Stimulated activated CD8-positive, alpha-beta memory T cell treated with anti-CD3 and anti-CD28 coated beads, Interleukin-12 subunit alpha, Interleukin-12 subunit beta, amount 100 ng/mL, for 24 hours (primary cell): ENCODE results near the gene PTP4A1.
"Not testable (repeated sequence)": the region's sequence is repeated elsewhere in the genome, so short reads cannot be mapped to it uniquely, and the experiment has no call there.

ENCODE experiments used
- DNase-seq: peaks from one replicate; pipeline ENCODE4 v3.0.0-alpha.2; 2020; ENCODE audit errors: extremely low read depth

Gene PTP4A1

DNA sequence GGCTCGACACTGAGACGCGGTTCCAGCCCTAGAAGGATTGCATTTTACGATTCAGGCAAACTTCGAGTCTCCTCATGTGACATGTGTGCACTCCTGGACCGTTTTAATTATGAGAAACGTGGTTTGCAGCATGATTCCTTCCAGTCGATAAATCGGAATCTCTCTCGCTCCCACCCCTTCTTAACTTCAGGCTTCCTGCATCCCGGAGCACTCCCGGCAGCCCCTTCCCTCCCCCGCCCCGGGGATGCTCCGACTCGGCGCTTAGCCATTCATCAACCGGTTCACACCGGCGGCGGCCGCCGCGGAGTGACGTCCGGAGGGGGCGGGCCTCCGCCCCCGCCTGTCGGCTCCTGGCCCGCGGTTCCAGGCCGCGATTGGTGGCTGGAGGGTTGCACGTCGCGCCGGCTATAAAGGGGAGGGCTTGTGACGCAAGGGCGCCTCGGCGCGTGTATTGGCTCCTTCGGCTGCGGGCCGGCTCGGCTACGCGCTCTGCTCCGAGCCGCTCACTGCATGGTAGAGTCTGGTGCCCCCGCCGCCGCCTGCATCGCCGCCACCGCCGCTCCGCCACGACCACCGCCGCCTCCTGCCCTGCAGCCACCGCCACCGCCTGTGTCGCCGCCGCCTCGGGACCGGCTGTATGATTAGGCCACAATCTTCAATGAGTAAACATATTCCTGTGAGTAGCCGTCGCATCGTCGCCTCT lies at the start of gene PTP4A1, which contains the start of gene LOC128125822:
TSS of gene PTP4A1 (plus strand) at position 437 of the 703 bp plus-strand sequence. CDS start 4,401 bp downstream, outside the sequence.
TSS of gene LOC128125822 (plus strand) at position 437 of the 703 bp plus-strand sequence.
- DNase-seq: peak; percentile 90

DNA sequence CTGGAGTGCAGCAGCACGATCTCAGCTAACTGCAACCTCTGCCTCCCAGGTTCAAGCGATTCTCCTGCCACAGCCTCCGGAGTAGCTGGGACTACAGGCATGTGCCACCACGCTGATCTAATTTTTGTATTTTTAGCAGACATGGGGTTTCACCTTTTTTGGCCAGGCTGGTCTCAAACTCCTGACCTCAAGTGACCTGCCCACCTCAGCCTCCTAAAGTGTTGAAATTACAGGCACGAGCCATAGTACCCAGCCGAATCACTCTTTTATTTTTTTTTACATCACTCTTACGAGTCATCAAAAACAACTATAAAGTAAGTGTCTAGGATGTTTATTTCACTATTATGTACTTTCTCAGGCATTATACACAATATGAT lies 49.4 kb upstream of the PTP4A1 start:
- DNase-seq: not testable (repeated sequence)

DNA sequence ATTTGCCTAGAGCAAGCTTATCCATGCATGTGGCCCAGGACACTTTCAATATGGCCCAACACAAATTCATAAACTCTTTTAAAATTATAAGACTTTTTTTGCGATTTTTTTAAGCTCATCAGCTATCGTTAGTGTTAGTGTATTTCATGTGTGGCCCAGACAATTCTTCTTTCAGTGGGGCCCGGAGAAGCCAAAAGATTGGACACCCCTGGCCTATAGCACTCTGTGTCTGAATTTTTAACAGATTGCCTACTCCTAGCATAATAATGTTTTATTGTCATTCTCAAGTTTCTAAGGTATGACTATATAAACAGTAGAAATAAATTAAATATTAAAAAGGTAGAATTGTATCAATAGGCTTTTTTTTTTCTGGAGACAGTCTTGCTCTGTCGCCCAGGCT lies 48.6 kb upstream of the PTP4A1 start:
- no peak for DNase-seq

DNA sequence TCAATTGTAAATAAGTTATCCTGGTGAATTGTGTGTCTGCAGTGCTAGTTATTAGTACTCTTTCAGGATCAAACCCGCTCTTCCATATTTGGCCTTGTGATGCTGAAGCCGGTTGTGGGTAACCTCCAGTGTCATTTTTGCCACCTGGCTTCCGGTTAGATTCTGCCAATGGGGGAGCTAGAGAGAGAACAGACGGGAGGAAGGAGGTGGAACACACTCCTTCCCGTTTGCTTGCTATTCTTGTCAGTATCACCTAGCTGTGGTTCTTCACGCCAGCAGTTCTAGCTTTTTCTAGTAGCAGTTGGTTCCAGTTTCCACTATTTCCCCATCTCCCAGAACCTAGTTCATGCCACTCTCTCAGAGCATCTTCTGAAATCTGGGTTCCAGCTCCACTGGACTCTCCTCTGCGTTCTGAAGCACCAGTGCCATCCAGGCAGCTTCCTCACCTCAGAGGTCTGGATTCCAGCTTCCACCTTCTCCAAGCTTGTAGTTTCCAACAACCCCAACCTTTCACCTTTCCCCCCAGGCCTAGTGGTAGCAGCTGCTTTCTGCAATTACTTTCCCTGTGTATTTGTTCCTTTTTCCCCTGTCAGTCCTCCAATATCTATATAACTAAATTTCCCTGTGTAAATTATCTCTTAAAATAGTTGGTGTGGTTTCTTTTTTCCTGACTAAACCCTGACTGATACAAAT lies 46.9 kb upstream of the PTP4A1 start:
- no peak for DNase-seq

DNA sequence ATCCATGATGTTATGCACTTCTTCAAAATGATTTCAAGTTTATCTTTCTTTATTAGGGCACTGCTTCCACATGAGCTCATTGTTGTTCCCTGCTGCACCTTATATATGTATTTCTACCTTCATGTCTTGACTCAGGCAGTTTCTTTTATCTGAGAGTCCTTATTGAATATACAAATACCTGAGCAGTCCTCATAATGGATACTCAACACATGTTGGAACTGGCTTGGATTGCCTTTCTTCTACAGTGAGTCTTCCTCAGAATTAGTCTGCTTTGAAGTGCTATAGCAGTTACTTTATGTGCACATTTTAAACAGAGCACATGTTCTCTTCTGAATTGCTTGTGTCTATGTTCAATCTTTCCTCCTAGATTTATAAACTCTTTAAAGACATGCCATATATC lies 45.3 kb upstream of the PTP4A1 start:
- no peak for DNase-seq

DNA sequence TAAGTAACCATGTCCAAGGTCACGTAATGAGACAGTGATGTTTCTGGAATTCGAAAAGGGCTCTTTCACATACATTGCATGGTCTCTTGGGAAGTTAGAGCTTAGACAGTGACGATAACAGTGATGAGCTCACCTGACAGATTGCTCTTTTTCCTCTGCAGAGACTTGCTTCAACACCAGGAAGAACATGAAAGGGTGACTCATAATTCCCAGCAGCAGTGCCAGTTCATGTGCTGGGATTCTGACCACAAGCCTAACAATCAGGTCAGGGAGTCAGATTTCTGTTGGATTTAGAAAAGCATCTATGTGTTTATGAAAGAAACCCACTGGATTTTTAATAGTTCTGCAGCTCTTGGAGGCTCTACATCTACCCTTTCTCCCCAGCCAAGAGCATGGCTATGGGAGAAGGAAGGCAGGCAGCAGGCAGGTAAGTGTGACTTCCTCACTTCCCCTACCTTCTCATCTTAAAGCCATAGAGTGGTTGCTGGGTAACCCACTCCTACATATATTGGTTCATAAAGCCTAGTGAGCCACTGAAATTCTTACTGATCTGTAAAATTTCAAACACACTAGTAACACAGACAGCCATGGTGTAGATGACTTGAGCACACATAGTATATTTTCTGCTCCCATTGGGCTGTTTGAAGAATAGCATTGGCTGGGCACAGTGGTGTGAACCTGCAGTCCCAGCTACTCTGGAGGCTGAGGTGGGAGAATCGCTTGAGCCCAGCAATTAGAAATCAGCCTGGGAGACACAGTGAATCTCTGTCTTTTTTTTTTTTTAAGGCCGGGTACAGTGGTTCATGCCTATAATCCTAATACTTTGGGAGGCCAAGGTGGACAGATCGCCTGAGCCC lies 44.4 kb upstream of the PTP4A1 start:
- DNase-seq: no peak

DNA sequence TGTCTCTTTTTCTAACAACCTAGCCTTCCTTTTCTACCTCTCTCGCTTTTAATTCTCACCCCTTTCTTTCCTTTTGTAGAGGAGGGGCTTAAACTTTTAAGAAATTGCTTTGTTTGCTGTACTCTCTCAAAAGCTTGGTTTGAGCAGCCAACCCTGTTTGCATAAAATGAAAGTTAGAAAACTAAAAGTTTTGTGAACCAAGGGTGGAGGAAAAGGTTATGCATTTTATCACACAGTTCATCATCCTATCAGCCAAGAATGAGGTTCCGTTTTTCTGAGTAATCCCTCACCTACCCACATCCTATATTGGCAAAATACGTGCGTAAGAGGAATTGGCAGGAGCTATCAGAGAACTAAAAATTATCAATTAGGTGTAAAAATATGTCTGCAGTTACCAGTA lies 42.8 kb upstream of the PTP4A1 start:
- no peak for DNase-seq

DNA sequence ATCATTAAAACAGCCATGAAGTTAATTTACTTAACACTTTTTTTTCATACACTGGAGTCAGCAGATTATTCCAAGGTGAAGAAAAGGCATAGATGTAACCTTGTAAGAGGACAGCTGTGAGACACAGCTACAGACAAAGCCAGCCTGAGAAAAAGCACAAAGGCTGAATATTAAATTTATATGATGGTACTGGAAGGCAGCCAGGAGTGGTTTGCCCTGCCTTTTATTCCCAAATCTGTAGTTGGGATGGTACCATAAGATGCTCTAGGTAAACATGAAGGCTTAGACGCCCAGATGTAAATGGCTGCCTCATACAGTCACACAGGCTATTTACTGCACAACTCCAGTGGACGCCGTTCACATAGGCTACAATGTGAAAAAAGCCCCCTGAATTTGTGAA lies 42.1 kb upstream of the PTP4A1 start:
- no peak for DNase-seq

DNA sequence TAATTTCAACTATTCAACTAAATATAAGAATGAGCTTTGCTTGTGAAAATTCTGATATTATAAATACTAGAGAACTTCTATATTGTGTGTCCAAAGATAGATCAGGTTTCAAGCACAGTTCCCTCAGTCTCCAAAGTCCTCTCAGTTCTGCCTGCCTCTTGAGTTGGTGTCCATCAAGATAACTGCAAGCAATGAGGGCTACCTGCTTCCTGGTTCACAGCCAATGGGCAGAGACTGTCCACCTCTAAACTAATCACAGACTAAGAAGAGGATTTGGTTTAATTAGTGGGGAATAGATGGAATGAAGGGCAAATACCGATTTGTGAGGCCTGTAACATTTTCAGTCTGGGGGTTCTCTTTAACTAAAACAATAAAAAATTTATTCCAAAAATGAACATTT lies 41.3 kb upstream of the PTP4A1 start:
- DNase-seq: no peak

DNA sequence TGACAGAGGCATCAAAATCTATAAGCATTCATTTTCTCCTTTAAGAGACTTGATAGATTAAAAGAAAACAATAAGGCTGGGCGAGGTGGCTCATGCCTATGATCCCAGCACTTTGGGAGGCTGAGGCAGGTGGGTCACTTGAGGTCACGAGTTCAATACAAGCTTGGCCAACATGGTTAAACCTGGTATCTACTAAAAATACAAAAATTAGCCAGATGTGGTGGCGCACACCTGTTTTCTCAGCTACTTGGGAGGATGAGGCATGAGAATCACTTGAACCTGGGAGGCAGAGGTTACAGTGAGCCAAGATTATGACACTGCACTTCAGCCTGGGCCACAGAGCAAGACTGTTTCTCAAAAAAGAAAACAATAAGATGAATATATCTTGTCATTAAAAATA lies 39.3 kb upstream of the PTP4A1 start:
- DNase-seq: no peak

DNA sequence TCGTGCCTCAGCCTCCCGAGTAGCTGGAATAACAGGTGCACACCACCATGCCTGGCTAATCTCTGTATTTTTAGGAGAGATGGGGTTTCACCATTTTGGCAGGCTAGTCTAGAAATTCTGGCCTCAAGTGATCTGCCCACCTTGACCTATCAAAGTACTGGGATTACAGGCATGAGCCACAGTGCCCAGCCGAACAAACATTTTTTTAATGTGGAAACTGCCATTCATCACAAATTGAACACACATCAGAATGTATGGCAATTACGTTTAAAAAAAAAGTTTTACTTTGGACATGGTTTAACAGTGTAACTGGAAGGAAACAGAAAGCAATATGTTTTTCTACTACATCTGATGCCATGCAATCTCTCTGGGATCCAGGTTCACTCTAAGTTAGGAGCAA lies 38.3 kb upstream of the PTP4A1 start:
- no peak for DNase-seq

DNA sequence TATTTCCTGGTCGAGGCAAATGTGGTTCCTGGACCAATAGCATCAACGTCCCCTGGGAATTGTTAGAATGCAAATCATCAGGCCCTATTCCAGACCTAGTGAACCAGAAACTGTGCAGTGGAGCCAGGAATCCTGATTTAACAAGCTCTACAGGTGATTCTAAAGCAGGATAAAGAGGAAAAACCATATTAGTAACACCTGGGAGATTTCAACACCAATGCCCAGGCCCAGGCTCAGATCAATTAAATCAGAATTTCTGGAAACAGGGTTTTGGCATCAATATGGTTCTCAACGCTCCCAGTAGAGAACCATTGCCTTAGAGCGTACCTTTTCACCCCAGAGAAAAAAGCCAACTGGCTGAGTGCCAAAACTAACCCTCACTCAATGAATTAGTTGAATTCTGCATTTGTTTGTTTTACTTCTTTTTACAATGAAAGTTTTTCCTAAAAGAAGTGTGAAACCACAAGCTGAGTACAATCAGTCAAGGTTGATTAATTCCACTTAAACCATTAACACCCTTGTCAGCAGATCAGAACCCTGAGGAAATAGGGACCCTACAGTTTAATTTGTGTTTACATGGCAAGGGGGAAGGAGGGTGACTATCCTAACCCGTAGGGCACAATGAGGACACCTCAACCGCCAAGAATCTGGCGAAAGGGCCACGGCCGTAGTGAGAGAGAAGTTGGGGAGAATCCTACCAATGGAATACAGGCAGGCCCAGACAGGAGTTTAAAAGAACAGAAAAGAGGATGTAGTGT lies 34.9 kb upstream of the PTP4A1 start:
- no peak for DNase-seq

DNA sequence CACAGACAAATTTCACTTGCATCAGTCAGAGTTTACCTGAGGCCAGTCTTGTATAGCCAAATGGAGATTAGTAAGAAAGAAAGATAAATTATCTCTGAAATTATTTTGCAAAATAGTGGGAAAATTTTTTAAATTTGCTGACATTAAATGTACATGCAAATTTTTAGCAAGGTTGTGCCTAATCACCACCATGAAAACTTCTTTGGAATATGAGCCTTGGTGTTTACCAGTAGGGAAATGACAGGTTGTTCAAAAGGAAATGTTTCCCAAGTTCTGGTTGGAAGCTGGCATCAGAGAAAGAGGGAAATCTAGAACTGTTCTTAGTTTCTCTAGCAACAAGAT lies 34.4 kb upstream of the PTP4A1 start:
- DNase-seq: no peak

DNA sequence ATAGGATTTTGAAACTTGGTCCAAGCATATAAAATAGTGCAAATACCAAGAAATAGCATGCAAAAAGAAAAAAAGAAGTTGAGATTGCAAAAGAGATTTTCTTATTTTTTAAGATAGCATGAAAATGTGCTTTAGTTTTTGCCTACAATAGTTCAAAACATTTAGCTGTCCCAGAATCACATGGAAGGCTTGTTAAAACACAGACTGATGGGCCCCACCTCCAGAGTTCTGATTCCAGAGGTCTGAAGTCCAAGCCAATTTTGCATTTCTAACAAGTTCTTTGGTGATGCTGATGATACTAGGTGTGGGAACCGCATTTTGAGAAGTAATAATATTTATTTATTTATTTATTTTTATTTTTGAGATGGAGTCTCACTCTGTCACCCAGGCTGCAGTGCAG lies 33.7 kb upstream of the PTP4A1 start:
- DNase-seq: no peak

DNA sequence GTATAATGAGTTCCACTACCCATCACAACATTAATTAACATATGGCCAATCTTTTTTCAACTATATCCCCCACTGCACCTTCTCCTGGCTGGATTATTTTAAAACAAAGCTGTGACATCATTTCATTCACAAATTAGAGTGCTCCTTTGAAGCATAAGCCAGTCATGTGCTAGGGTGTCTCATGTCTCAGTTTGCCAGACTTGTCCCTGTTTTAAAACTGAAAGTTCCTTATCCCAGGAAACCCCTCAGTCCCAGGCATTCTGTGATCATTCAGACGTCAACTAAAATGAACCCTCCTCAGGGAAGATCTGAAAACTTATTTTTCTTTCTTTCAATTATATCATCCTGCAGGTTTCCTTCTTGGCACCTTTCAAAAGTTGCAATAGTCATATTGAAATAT lies 29.3 kb upstream of the PTP4A1 start:
- DNase-seq: no peak

DNA sequence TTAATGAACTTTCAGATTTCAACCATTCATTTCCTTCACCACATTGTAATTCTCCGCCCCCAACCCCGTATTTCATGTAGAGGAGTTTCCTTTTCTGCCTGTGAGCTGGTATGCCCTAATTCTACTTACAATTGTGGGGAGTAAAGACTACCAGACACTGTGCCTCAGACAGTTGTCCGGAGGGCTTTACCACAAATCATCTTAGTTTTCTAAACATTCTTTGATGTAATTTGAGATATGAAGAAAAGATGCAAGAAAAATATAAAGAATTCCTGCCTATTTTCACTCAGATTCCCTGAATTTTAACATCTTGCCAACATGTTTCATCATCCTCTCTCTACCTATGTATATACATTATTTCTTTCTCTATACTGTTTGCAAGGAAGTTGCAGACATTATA lies 28.3 kb upstream of the PTP4A1 start:
- no peak for DNase-seq

DNA sequence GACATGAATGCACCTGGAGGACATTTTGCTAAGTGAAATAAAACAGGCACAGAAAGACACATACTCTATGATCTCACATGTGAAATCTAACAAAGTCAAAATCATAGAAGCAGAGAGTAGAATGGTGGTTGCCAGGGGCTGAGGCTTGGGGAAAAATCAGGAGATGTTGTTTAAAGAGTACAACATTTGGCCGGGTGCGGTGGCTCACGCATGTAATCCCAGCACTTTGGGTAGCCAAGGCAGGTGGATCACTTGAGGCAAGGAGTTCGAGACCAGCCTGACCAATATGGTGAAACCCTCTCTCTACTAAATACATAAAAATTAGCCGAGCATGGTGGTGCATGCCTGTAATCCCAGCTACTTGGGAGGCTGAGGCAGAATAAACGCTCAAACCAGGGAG lies 26.0 kb upstream of the PTP4A1 start:
- no peak for DNase-seq

DNA sequence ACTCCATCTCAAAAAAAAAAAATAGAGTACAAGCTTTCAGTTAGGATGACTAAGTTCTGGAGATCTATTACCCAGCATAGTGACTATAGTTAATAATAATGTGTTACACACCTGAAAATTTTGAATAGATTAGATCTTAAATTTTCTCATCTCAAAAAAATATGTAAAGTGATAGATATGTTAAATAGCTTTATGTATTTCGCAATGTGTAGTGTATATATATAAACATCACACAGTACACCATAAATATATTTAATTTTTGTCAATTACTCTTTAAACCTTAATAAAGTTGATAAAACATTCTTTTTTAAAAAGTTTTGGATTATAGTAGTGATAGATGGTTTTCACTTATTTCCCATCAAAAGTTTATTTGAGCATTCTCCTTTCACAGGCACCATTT lies 25.6 kb upstream of the PTP4A1 start:
- no peak for DNase-seq

DNA sequence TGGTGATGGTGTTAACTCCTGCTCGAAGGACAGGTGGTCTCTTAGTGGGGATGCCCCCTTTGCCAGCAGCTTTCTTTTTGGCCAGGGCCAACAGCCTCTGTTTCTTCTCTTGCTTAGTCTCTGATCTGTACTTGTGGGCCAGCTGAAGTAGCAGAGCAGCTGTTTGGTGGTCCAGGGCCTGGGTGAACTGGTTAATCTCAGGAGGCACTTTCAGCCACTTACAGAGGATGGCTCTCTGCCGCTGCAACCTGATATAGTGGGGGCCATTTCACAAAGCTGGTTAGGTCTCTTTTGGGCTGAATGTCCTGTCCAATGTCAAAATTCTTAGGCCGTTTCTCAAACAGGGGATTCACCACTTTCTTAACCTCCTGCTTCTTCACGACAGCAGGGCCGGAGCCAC lies 23.2 kb upstream of the PTP4A1 start:
- DNase-seq: no peak

DNA sequence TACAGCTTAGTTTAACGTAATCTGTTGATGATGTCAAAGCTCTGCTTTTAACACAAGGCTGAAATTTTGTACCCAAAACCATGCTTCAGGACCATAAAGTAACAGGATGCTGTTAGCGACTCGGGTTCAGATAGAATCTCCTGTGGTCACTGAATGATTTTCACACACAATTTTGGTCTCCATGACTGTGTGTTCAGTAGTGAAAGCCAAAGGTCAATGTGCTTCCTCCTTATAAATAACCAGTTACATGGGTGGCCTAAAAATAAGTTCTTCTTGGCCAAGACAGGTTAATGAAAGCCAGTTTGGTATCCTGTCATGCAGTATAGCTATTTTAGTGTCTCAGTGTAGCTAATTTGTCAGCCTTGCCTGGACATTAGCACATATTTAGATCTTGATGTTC lies 19.1 kb upstream of the PTP4A1 start:
- no peak for DNase-seq

DNA sequence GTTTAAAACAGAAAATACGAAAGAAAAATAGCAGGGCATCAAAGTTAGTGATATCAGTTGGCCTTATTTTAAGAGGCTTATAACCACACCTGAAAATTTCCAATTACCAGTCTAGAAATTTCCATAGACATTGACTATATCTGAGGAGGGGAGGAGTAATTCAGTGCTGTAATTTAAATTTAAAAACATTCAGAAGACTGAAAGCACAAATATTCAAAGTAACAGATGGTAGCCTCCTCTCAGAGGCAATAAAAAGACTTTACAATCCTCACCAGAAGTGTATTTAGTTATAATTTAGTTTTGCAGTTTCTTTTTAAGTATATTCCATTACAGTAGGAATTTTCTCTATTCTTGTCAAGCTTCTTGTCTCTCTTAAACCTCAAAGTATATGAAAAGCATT lies 18.4 kb upstream of the PTP4A1 start:
- no peak for DNase-seq

DNA sequence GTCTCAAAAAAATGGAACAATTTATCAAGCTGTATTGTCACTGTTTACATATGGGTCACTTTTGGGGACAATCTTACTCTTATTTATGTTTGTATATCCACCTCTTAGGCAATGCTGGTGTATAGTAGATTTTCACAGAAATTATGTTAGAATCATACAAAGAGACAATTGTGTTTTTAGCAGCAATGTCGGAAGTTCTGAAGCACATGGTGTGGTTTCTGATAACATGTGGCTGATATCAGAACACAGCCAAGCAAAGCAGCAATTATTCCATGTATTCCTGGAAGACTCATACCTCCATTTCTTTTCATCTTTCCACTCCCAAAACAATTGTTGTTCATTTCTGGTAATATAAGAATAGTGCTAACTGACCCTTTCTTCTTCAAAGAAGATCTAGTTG lies 17.5 kb upstream of the PTP4A1 start:
- no peak for DNase-seq
